ENCODE data around the gene PHKG1. TPM values are rescaled to one million over a fixed set of nuclear protein-coding genes. Genes with fewer than 3 reads are reported as not detected.
"Not testable (repeated sequence)": the region's sequence is repeated elsewhere in the genome, so short reads cannot be mapped to it uniquely, and the experiment has no call there.

PHKG1 gene
- total RNA-seq, 1 donor from 2014 or later = not detected

- no peak overlapping the region for H3K4me3 ChIP-seq (ENCODE audit: low read depth, low read length)
- no peak for DNase-seq (ENCODE audit: low read depth)
- no peak for TF ChIP-seq CTCF (conservative IDR thresholded peaks at IDR 0.05; ENCODE audit: low read depth, low read length)
These were observed 17.9 kb upstream of the PHKG1 start for GRCh38 chr7:56110611-56111010.

GRCh38 chr7:56107954-56108258, 15.2 kb upstream of the PHKG1 start:
- no peak overlapping the region for H3K4me3 ChIP-seq (ENCODE audit: low read depth, low read length)
- no peak for DNase-seq (ENCODE audit: low read depth)
- no peak for TF ChIP-seq CTCF (conservative IDR thresholded peaks at IDR 0.05; ENCODE audit: low read depth, low read length)

GRCh38 chr7:56106108-56107073, 13.6 kb upstream of the PHKG1 start, which contains the start of gene CHCHD2:
CHCHD2 (minus strand) TSS chr7:56106476; CDS start chr7:56106413, 63 bp downstream.
- no peak for TF ChIP-seq CTCF (conservative IDR thresholded peaks at IDR 0.05; ENCODE audit: low read depth, low read length)
- DNase-seq (ENCODE audit: low read depth) = peak; percentile 90
- peak within 1 kb of the TSS; percentile 73 for H3K4me3 ChIP-seq (ENCODE audit: low read depth, low read length)

GRCh38 chr7:56105508-56105907, 12.8 kb upstream of the PHKG1 start:
- DNase-seq (ENCODE audit: low read depth) = peak; percentile 50
- peak overlapping the region; percentile 73 for H3K4me3 ChIP-seq (ENCODE audit: low read depth, low read length)
- no peak for TF ChIP-seq CTCF (conservative IDR thresholded peaks at IDR 0.05; ENCODE audit: low read depth, low read length)

GRCh38 chr7:56104138-56104537, 11.4 kb upstream of the PHKG1 start:
- not testable (repeated sequence) for DNase-seq (ENCODE audit: low read depth); H3K4me3 ChIP-seq (ENCODE audit: low read depth, low read length)

GRCh38 chr7:56099653-56100052, 6.9 kb upstream of the PHKG1 start:
- H3K4me3 ChIP-seq (ENCODE audit: low read depth, low read length) = no peak overlapping the region
- TF ChIP-seq CTCF (conservative IDR thresholded peaks at IDR 0.05; ENCODE audit: low read depth, low read length) = no peak

GRCh38 chr7:56098187-56099008, 5.6 kb upstream of the PHKG1 start:
- not testable (repeated sequence) for DNase-seq (ENCODE audit: low read depth)

More at GRCh38 chr7:56099653-56100052, 6.9 kb upstream of the PHKG1 start:
- DNase-seq (ENCODE audit: low read depth) = no peak

More at GRCh38 chr7:56098187-56099008, 5.6 kb upstream of the PHKG1 start:
- H3K4me3 ChIP-seq (ENCODE audit: low read depth, low read length) = not testable (repeated sequence)

Measured in epithelial cell of proximal tubule (primary cell).